Ovary (tissue), 3 donors: Measurements from ENCODE around the gene INTS6.

Experiments
- CTCF ChIP-seq, 3 donors: fragments of 450-650 bp in 2 of 3; fragments of 200-600 bp in 1 of 3; IDR thresholded peaks; one replicate each; pipeline versions ENCODE4 v1.5.1 to v1.8.0; 2016 to 2022; ENCODE audit warnings: antibody characterized with exemption in 3 of 3, mild to moderate bottlenecking in 1 of 3
- EP300 ChIP-seq: sonication (generic); formaldehyde crosslinking; IDR thresholded peaks from one replicate; pipeline ENCODE4 v1.6.1; 2017; ENCODE audit warnings: antibody characterized with exemption
- POLR2A ChIP-seq: fragments of 450-650 bp; IDR thresholded peaks from one replicate; pipeline ENCODE4 v1.6.1; 2017; ENCODE audit warnings: antibody characterized with exemption, mild to moderate bottlenecking, moderate library complexity
- donor health status: DM: no; HTN: no; CAD: no.

- TF ChIP-seq CTCF (IDR thresholded peaks at IDR 0.05) (no peak), POLR2A (no peak), EP300 (no peak)
Measured at GRCh38 chr13:51488212-51488611, 35.4 kb upstream of the INTS6 start.
